HL-60 (cell line): ENCODE measurements around the gene TMEM50A.

Experiments
- DNase-seq, 2 experiments: peaks; one replicate each; pipeline ENCODE4 v3.0.0-alpha.2; 2010 to 2020; ENCODE audit warnings: low read depth in 1 of 2, low spot score in 1 of 2
- H3K27ac ChIP-seq: fragments of 250-450 bp; sonication (Bioruptor Pico); replicated peaks from 2 replicates; pipeline ENCODE4 v1.5.1; 2020; ENCODE audit warnings: mild to moderate bottlenecking, moderate library complexity
- H3K27me3 ChIP-seq: fragments of 250-450 bp; sonication (Bioruptor Pico); 2 replicates; pipeline ENCODE4 v1.5.1; 2021; ENCODE audit warnings: mild to moderate bottlenecking, moderate library complexity; ENCODE audit not compliant: insufficient read depth, poor library complexity, severe bottlenecking
- H3K4me3 ChIP-seq: replicated peaks from 2 replicates; pipeline ENCODE4 v1.5.1; 2011; ENCODE audit warnings: mild to moderate bottlenecking, control low read depth, low read length; ENCODE audit not compliant: insufficient read depth
- GABPA ChIP-seq: IDR thresholded peaks from 2 replicates; pipeline ENCODE4 v1.6.1; 2012; ENCODE audit warnings: low read depth
- POLR2AphosphoS5 ChIP-seq: IDR thresholded peaks from 2 replicates; pipeline ENCODE4 v1.6.1; 2012; ENCODE audit warnings: low read depth
- SPI1 ChIP-seq: IDR thresholded peaks from 2 replicates; pipeline ENCODE4 v1.6.1; 2012; ENCODE audit warnings: low read depth, mild to moderate bottlenecking, borderline replicate concordance
- TF ChIP-seq, protein P1 (sequence below): IDR thresholded peaks from 2 replicates; pipeline ENCODE4 v1.6.1; 2012; ENCODE audit warnings: low read depth; ENCODE audit not compliant: insufficient replicate concordance
- TF ChIP-seq, protein P2 (sequence below): IDR thresholded peaks from one replicate; pipeline ENCODE4 v1.5.1; 2011; ENCODE audit warnings: low read length, control low read depth, inconsistent platforms; ENCODE audit not compliant: insufficient read depth

TMEM50A gene

DNA sequence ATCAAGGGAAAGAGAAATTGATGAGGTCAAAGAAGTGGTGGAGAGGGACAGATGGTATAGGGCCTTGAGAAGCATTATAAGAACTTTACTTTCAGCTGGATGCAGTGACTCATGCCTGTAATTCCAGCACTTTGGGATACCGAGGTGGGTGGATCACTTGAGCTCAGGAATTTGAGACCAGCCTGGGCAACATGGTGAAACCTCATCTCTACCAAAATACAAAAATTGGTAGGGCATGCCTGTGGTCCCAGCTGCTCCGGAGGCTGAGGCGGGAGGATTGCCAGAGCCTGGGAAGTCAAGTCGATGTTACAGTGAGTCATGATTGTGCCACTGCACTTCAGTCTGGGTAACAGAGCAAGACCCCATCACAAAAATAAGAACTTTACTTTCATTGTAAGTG lies 5.7 kb downstream of the TMEM50A start:
- no peak overlapping the region for H3K4me3 ChIP-seq
- DNase-seq, result no peak
- no peak overlapping the region for H3K27ac ChIP-seq
- no peaks in the 10 kb centered on the region for H3K27me3 ChIP-seq
- TF ChIP-seq GABPA (no peak), SPI1 (no peak), POLR2AphosphoS5 (no peak)
- TF ChIP-seq, protein P1, sequence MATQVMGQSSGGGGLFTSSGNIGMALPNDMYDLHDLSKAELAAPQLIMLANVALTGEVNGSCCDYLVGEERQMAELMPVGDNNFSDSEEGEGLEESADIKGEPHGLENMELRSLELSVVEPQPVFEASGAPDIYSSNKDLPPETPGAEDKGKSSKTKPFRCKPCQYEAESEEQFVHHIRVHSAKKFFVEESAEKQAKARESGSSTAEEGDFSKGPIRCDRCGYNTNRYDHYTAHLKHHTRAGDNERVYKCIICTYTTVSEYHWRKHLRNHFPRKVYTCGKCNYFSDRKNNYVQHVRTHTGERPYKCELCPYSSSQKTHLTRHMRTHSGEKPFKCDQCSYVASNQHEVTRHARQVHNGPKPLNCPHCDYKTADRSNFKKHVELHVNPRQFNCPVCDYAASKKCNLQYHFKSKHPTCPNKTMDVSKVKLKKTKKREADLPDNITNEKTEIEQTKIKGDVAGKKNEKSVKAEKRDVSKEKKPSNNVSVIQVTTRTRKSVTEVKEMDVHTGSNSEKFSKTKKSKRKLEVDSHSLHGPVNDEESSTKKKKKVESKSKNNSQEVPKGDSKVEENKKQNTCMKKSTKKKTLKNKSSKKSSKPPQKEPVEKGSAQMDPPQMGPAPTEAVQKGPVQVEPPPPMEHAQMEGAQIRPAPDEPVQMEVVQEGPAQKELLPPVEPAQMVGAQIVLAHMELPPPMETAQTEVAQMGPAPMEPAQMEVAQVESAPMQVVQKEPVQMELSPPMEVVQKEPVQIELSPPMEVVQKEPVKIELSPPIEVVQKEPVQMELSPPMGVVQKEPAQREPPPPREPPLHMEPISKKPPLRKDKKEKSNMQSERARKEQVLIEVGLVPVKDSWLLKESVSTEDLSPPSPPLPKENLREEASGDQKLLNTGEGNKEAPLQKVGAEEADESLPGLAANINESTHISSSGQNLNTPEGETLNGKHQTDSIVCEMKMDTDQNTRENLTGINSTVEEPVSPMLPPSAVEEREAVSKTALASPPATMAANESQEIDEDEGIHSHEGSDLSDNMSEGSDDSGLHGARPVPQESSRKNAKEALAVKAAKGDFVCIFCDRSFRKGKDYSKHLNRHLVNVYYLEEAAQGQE, result no peak
- TF ChIP-seq, protein P2, sequence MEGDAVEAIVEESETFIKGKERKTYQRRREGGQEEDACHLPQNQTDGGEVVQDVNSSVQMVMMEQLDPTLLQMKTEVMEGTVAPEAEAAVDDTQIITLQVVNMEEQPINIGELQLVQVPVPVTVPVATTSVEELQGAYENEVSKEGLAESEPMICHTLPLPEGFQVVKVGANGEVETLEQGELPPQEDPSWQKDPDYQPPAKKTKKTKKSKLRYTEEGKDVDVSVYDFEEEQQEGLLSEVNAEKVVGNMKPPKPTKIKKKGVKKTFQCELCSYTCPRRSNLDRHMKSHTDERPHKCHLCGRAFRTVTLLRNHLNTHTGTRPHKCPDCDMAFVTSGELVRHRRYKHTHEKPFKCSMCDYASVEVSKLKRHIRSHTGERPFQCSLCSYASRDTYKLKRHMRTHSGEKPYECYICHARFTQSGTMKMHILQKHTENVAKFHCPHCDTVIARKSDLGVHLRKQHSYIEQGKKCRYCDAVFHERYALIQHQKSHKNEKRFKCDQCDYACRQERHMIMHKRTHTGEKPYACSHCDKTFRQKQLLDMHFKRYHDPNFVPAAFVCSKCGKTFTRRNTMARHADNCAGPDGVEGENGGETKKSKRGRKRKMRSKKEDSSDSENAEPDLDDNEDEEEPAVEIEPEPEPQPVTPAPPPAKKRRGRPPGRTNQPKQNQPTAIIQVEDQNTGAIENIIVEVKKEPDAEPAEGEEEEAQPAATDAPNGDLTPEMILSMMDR, result no peak

DNA sequence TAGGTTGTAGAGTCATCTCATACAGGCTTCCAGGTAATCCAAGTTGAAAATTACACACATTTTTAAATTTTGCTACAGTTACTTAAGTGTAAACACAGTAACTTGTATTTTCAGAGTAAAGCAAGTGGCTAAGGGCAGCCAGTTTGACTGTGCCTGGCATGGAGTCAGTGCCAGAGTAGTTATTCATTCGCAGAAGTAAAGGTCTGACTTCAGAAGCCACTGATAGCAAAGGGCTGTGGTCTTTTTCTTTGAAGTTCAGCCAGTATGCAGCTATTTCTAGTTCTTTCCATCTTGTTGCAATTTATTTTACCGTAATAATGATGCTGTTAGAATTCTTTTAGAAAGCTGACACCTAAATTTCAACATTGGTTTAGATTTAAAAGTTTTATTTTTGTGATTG lies 9.4 kb downstream of the TMEM50A start:
- no peak for DNase-seq
- Histone ChIP-seq H3K27me3 (no peaks in the 10 kb centered on the region), H3K27ac (no peak overlapping the region), H3K4me3 (no peak overlapping the region)
- TF ChIP-seq GABPA (no peak), POLR2AphosphoS5 (no peak), SPI1 (no peak)
- TF ChIP-seq, protein P2, result no peak
- TF ChIP-seq, protein P1, result no peak

DNA sequence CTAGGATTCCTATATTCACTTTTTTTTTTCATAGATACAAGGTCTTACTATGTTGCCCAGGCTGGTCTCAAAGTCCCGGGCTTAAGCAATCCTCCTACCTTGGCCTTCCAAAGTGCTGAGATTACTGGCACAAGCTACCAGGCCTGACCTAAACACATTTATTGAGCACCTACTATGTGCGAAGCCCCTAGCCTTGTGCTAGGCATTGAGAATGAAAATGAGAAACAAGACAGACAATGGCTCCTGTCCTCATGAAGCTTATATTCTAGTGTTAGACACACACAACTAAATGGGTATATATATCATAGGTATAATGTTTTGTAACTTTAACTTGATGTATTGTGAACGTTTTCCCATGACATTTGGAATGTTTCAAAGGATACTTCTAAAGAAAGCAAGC lies 11.5 kb downstream of the TMEM50A start:
- no peaks in the 10 kb centered on the region for H3K27me3 ChIP-seq
- H3K4me3 ChIP-seq, result no peak overlapping the region
- TF ChIP-seq GABPA (no peak), SPI1 (no peak), POLR2AphosphoS5 (no peak)
- TF ChIP-seq, protein P2, result no peak
- TF ChIP-seq, protein P1, result no peak
- no peak overlapping the region for H3K27ac ChIP-seq
- no peak for DNase-seq
